ENCODE measurements around the gene EHD4.

EHD4 gene

DNA sequence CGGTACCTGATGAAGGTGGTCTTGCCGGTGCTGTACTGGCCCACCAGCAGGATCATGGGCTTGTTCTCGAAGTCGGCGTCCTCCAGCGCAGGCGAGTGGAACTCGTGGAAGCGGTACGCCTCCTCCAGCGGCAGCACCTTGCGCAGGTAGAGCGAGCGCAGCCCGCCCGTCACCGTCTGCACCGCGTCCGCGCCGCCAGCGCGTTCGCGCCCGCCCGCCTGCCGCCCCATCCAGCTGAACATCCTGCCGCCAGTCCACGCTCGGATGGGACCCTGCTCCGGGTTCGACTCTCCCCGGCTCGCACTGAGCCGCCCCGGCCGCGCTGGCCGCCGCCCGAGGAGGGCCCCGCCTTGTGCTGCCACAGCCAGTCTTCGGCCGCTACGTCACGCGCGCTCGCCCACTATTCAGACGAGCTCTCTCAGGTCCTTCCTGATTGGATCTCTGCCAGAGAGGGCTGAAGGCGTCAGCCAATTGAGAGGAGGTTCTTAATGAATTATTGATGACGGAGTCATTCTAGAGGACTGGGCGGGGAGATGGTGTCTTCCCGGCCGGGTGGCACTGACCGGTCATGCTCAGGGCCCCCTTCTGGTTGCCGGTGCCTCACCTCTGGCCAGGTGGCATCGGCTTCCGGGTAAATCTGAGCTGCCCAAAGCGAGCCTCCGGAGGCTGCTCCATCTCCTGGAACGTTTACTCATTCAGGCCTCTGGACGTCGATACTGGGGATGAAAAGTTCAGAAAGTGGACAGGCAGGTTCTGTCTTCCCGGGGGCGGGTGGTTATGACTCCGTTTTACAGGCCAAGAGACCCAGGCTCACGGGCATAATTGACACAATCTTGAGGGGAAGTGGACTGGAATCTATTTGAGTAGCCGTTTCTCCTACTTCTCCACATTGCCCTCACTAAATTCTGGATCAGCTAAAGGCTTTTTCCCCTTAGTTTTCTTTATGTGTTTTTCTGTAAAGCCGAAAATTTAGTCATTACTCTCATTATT is at the start of gene EHD4:
Gene EHD4, minus strand, starts transcription at position 305 of the 990 bp plus-strand sequence. Its CDS starts 63 bp downstream, at position 242.
- peak; percentile 28 for TF ChIP-seq CTCF (IDR thresholded peaks at IDR 0.05; ENCODE audit: low read depth, low read length, missing control alignments)
- in situ Hi-C loops (cut with HindIII; ENCODE audit: low sequenced_read_pairs) = no loop called here

DNA sequence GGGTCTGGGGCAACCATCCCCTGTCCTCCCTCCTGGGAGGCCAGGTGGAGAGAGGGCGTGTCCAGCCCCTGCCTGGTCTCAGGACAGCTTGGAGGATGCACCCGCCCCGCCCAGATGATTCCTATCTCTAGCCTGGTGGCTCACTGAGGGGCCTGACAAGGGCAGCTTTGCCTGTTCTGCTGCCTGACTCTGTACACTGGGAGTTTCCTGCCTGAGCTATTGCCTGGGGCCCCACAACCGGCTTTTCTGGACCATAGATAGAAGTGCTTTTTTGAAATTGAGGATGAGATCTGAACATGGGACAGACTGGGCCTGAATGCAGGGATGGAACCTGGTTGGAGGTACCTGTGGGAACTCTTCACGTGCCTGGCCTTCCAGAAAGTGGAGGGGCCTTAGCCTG is 49.2 kb upstream of the EHD4 start:
- in situ Hi-C loops (cut with HindIII; ENCODE audit: low sequenced_read_pairs) = no loop called here
- no peak overlapping the region for H3K4me3 ChIP-seq (ENCODE audit: low read depth, low read length)
- DNase-seq (ENCODE audit: low read depth) = no peak
- TF ChIP-seq CTCF (IDR thresholded peaks at IDR 0.05; ENCODE audit: low read depth, low read length, missing control alignments) = no peak

More for the DNA sequence above, at the start of gene EHD4:
- peak within 1 kb of the TSS; percentile 72 for H3K4me3 ChIP-seq (ENCODE audit: low read depth, low read length)
- DNase-seq (ENCODE audit: low read depth) = peak; percentile 98

DNA sequence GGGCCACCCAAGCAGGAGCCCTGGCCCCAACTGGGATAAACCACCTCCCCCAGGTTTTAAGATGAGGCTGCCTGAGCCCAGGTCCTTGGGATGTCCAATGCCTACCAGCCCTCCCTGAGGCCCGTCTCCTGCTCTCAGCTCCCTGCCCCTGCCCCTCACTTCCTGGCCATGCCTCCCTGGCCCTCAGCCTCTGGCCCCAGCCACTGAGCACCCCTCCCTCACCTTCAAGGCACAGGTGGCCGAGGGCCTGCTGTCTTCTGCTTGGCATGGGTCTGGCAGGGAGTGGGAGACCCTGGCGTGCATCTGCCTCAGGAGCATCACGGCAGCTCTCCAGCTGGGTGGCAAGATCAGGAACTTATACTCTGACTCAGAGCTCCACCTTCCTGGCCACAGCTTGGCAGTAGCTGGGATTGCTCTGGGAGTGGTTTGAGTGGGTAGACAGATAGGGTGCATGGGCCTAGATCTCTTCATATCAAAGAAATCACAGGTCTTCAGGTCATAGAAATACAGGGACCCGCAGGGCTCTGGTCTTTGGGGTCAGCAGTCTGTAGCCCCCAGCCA is 48.4 kb upstream of the EHD4 start, which contains the start of gene PLA2G4E:
Gene PLA2G4E, minus strand, starts transcription at position 330 of the 561 bp plus-strand sequence. Its CDS starts 12 bp downstream, at position 318.
- in situ Hi-C loops (cut with HindIII; ENCODE audit: low sequenced_read_pairs) = no loop called here
- DNase-seq (ENCODE audit: low read depth) = no peak
- no peak for TF ChIP-seq CTCF (IDR thresholded peaks at IDR 0.05; ENCODE audit: low read depth, low read length, missing control alignments)
- H3K4me3 ChIP-seq (ENCODE audit: low read depth, low read length) = no peak within 1 kb of the TSS

DNA sequence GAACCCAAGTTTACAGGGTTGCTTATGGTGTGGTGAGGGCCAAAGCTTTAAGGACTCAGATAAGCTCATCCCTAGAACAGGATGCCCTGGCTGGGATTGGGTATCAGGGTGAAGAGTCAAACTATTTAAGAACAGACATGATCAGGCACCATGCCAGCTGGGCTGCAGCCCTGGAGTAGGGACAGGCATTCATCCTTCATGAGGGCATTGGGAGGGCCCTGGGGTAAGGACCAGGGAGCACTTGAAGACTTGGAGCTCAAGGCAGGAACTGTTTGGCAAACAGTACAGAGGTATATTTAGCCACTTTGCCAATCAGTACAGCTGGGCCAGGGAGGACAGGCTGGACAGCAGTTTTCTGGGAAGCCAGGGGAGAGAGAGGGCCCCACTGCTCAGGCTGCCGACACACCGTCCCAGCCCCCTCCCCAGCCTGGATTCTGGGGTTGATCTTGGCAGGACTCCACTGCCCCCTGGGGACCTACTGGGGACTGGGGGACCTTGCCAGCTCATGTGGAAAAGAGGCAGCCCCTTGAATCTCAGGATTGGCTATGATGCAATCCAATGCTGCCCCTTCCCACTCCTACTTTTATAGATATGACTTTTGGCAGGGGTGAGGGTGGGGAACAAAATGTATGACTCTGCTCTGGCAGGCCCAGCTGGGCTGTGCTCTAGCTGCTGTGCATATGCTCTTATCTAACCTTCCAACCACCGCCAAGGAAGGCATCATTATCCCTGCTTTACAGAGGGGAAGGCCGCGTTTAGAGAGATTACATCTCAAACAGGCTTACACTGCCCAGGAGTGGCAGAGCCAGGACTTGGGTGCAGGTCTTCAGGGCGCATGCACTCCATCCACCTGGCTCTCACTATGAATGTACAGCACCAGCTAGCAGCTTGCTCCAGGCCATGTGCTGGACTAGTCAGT is 46.2 kb upstream of the EHD4 start:
- DNase-seq (ENCODE audit: low read depth) = no peak
- TF ChIP-seq CTCF (IDR thresholded peaks at IDR 0.05; ENCODE audit: low read depth, low read length, missing control alignments) = no peak
- in situ Hi-C loops (cut with HindIII; ENCODE audit: low sequenced_read_pairs) = no loop called here

GRCh38 chr15:42016971-42017370 is 44.6 kb upstream of the EHD4 start:
- DNase-seq (ENCODE audit: low read depth) = no peak
- no peak overlapping the region for H3K4me3 ChIP-seq (ENCODE audit: low read depth, low read length)
- no peak for TF ChIP-seq CTCF (IDR thresholded peaks at IDR 0.05; ENCODE audit: low read depth, low read length, missing control alignments)
- in situ Hi-C loops (cut with HindIII; ENCODE audit: low sequenced_read_pairs) = no loop called here

More for the DNA sequence above, 46.2 kb upstream of the EHD4 start:
- H3K4me3 ChIP-seq (ENCODE audit: low read depth, low read length) = no peak overlapping the region

DNA sequence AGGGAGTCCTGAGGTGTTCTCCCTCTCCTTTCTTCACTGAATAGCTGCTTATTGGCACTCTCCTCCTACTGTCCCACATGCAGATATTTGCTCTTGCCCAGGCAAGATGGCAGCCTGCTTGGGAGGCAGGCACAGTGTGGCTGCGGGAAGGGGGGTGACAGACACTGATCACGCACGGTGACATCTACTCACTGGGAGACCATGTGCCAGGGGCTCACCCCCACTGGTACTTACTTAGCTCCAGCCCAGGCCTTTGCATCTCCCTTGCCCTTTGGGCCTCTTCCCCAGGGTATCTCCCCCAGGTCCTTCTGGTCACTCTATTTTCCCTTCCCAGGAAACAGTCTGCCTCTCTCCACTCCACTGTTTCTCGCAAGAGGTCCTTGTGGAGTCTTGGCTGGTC is 42.0 kb upstream of the EHD4 start:
- TF ChIP-seq CTCF (IDR thresholded peaks at IDR 0.05; ENCODE audit: low read depth, low read length, missing control alignments) = no peak
- in situ Hi-C loops (cut with HindIII; ENCODE audit: low sequenced_read_pairs) = no loop called here
- no peak overlapping the region for H3K4me3 ChIP-seq (ENCODE audit: low read depth, low read length)
- no peak for DNase-seq (ENCODE audit: low read depth)

Measured in astrocyte of the cerebellum (primary cell).